GM19025 (cell line): ENCODE measurements around the gene KATNB1.

ENCODE experiments used
- ATAC-seq: cut with Tn5 transposase; IDR thresholded peaks from one replicate; pipeline ENCODE4 v1.9.1; 2021; ENCODE audit warnings: mild to moderate bottlenecking, low read depth, moderate library complexity; ENCODE audit not compliant: unreplicated experiment

KATNB1 gene

GRCh38 chr16:57735755-57736418, at the start of gene KATNB1:
TSS of gene KATNB1 (plus strand) at chr16:57735770. CDS start at chr16:57737244, 1,474 bp downstream.
- ATAC-seq, result no peak

DNA sequence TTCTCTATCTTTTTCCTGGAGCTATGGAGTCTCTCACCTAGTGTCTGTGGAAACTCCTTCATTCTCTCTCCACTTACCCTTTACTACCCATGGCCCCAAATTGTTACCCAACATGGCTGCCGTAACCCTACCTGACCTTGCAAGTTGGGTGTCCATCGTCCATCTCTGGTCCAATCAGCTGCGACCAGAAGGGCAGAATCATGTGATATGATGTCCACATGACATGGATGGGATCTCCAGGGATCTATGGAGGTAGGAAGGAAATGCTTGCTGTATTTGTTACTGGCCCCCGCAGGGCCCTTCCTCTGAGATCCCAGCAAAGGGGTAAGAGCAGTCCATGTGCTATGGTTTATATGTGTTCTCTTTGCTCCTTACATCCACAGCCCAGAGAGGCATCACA, 49.0 kb upstream of the KATNB1 start:
- ATAC-seq, result no peak

GRCh38 chr16:57687363-57687929, 48.1 kb upstream of the KATNB1 start:
- ATAC-seq, result no peak

DNA sequence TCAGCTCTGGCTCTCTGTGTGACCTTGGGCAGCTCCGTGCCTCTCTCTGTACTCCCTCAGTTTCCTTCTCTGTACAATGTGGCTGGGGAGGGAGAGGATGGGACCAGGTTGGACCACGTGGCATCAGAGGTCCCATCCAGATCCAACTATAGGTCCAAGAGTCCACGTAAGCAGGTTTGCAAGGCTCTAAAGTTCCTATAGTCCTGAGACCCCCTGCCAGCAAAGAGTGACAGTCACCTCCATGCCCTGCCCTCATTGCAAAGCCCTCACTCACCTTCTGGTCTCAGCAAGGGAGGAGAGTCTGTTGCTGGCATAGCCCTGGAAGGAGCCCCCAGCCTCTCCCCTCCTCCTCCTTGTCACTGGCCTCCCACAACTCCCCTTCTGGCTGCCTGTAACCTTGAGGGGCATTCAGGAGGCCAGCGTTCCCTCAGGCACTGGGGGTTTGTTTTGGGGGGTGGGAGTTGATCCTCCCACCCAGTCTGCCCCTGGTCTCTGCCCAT, 47.0 kb upstream of the KATNB1 start:
- ATAC-seq, result no peak

DNA sequence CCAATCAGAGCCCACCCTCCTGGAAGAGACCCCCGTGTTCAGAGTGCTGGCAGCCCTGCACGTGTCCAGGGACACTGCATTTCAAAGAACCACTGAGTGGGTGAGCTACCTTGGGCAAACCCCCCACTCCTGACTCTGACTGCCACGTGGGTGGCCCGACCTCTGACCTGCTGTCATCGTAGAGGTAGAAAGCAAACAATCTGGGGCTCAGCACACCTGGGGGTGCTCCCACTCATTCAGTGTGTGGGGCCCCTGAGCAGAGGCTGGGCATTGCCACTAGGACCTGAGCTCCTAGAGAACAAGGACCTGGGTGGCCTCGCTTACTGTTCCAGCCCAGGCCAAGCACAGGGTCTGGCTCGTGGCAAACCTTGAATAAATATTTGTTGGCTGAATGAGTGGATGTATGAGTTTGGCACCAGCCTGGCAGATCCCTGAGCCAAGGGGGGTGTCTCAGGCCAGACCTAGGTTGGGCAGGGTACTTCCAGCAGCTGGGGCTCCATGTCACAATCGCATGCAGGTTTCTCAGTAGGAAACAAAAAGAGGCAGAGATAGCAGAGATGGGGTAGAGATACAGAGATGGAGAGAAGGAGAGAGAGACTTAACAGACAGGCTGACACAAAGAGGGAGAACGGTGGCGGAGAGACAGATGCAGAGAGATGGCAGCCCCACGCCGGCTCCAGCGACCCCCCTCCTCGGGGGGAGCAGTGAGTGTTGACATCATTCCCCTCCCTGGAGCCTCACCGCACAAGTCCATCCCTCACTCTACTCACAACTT, 46.4 kb upstream of the KATNB1 start:
- ATAC-seq, result no peak

DNA sequence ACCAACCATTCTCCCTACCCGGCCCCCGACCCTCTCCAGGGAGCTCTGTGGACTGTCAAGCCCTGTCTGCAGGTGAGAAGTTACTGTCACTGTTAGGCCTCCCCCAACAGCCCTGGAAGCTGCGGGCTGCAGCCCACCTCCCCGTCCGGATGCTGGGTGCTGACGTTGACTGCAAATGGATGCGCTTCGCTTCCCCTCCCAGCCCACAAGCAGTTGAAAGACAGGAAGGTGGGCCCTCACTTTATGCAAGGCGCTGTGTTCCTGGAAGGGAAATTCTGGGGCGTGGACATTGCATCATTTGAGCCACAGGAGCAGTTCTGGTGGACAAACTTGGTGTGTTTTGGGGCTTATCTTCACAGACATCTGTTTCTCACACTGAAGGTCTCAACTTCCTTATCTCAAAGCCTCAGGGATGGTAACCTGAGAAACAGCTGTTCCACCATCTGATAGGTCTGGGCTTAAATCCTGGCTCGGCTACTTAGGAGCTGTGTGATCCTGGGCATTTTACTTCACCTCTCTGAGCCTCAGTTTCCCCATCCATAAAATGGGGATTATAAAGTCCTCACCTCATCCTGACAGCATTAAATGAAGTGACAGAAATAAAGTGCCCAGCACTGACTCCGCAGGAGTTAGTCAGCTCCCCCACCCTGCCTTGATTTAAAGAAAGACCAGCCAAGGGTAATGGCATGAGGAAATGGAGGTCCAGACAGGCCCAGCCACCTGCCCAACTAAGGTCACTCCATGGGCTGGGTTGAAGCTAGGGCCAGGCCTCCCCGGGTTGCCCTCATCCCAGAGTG, 45.6 kb upstream of the KATNB1 start:
- no peak for ATAC-seq

- no peak for ATAC-seq
Measured at GRCh38 chr16:57690782-57691471, 44.6 kb upstream of the KATNB1 start.

DNA sequence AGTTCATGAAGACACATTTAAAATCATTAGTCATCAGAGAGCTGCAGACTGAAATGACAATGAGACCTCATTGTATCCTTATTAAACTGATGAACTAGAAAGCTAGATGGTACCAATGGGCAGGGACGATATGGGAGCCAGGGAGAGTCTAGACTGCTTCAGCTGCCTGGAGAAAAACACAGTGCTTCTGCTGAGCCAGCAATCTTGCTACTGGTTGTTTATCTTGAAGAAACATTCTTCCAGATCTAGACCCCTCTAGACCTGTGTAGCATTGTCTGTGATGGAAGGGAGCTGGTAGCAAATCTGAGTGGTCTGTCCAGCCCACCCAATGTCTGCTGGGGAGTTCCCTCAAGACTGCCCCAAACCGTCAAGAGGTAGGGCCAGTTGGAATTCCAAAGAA, 42.9 kb upstream of the KATNB1 start:
- no peak for ATAC-seq

GRCh38 chr16:57693550-57693949, 42.0 kb upstream of the KATNB1 start:
- no peak for ATAC-seq

- ATAC-seq, result no peak
Measured at GRCh38 chr16:57694231-57694724, 41.3 kb upstream of the KATNB1 start.

GRCh38 chr16:57694725-57695679, 40.6 kb upstream of the KATNB1 start, which contains the start of gene DRC7:
TSS of gene DRC7 (plus strand) at chr16:57694806. CDS start at chr16:57697950, 3,144 bp downstream.
- ATAC-seq, result no peak

DNA sequence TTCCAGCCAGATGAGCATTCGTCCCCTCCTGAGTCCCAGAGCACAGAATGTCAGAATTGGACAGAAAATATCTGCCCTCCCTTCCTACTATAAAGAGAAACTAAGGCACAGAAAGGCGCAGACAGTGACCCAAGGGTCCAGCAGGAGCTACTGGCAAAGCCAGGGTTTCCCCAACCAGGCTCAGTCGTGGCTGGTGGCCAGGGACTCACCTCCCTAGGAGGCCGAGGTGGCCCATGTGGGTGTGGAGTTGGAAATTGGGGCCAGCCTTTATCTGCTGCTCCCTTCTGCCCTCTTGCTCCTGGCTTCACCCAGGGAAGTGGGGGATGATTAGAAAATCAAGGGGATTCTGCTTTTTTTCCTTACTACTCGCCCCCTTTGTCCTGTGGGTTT, 39.9 kb upstream of the KATNB1 start:
- ATAC-seq, result no peak

DNA sequence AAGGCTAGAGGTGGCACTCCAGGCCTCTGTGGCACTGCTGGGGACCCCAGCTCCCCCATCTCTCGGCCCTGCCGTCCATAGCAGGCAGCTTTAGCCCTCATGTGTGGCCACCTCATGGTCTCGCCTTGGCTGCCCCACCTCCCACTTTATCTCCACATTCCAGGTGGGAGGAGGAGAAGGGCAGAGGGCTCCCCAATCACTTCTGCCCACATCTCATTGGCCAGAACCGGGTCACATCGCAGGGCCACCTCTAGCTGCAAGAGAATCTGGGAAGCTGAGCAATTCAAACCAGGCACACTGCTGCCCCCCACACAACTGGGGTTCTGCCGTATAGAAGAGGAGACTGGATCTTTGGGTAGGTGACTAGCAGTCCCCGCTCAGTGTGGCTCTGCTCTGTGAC, 39.3 kb upstream of the KATNB1 start:
- ATAC-seq, result no peak

DNA sequence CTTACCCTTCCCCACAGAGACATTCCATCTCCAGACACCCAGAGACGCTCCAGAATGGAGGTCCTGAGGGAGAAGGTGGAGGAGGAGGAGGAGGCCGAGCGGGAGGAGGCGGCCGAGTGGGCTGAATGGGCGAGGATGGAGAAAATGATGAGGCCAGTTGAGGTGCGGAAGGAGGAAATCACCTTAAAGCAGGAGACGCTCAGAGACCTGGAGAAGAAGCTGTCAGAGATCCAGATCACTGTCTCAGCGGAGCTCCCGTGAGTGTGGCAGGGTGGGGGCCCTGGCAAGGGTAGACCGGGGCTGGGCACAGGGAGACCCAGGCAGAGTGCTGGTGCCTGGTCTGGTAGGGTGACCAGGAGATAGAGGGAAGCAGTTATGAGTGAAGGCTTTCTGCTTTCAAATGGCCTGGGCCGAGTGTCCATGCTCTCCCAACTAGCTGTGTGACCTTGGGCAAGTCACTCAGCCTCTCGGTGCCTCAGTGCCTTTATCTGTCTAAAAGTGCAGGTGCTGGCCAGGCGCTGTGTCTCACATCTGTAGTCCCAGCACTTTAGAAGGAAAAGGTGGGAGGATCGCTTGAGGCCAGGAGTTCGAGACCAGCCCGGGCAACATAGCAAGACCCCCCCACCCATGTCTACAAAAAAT, 37.6 kb upstream of the KATNB1 start:
- no peak for ATAC-seq

- ATAC-seq, result no peak
Measured at GRCh38 chr16:57698812-57699405, 36.7 kb upstream of the KATNB1 start.

- ATAC-seq, result no peak
Measured at GRCh38 chr16:57699481-57699880, 36.1 kb upstream of the KATNB1 start.

GRCh38 chr16:57699899-57700298, 35.7 kb upstream of the KATNB1 start:
- no peak for ATAC-seq
